Measurements from ENCODE around the gene C1QTNF9. TPM values are rescaled to one million over a fixed set of nuclear protein-coding genes. Genes with fewer than 3 reads are reported as not detected.

C1QTNF9 gene
- total and polyA plus RNA-seq, 9 of the 15 experiments (the other 6 are each of a cell fraction or from before 2014, with no cell fraction given) = not detected

- FAIRE-seq = no peak
Observed at GRCh38 chr13:24290280-24290932, 19.0 kb upstream of the C1QTNF9 start.

More at GRCh38 chr13:24290280-24290932, 19.0 kb upstream of the C1QTNF9 start:
- Histone ChIP-seq H3K4me2 (ENCODE audit: insufficient read depth, low read length) (no peak overlapping the region), H3K4me3 (no peak overlapping the region), H3K27ac (ENCODE audit: extremely low read depth, low read depth, low read length) (no peak overlapping the region), H3K9ac (ENCODE audit: insufficient read depth in 1 of 2, low read depth in 2 of 2, low read length in 2 of 2) (no peak overlapping the region), H3K27me3 (ENCODE audit: control insufficient read depth in 2 of 2, insufficient read depth in 2 of 2, low read length in 2 of 2) (peaks cover 12 to 38% of the 10 kb centered on the region in 2 experiments), H3K9me3 (replicated peaks; ENCODE audit: control insufficient read depth, insufficient read depth, low read depth, low read length) (no peaks in the 10 kb centered on the region), H4K20me1 (replicated peaks; ENCODE audit: control insufficient read depth, insufficient read depth, low read length) (no peaks in the 10 kb centered on the region), H3K36me3 (ENCODE audit: control insufficient read depth, insufficient read depth, low read length) (no peaks in the 10 kb centered on the region), H3K79me2 (ENCODE audit: control insufficient read depth, insufficient read depth, low read length) (no peaks in the 10 kb centered on the region), H3K4me1 (replicated peaks in 1 of 2; ENCODE audit: control insufficient read depth in 2 of 2, insufficient read depth in 2 of 2, low read length in 2 of 2) (no peaks in the 10 kb centered on the region), H2AFZ (ENCODE audit: low read depth, low read length) (no peak overlapping the region), H3K9me1 (ENCODE audit: control insufficient read depth, insufficient read depth, low read length) (no peaks in the 10 kb centered on the region)
- intact Hi-C loops (cut with micrococcal nuclease) = no loop called here
- in situ Hi-C loops (cut with MboI) = no loop called here
- ATAC-seq (no peak), DNase-seq (ENCODE audit: extremely low read depth in 1 of 4, low spot score in 3 of 4) (no peak)
- WGBS (ENCODE audit: insufficient coverage, low coverage, missing lambda C conversion rate) = under 1% methylated on average over 19 of the region's 20 CpGs
- POLR2A ChIA-PET = interaction anchor here (0.6 kb wide), 1 partner anchor 281 kb away, joined by 3 read pairs; no protein-coding TSS in a partner anchor
- no TSS peak for BruUV-seq (replicated peaks)
- CTCF ChIA-PET (ENCODE audit: low intra/inter-chr PET ratio) = no interaction called here
- no peak for TF ChIP-seq PHF21A (IDR thresholded peaks at IDR 0.05; ENCODE audit: borderline replicate concordance, low read depth)
- TF ChIP-seq ZBTB8A (IDR thresholded peaks at IDR 0.05; ENCODE audit: partially characterized antibody) = no peak
- TF ChIP-seq AFF1 (IDR thresholded peaks at IDR 0.05; ENCODE audit: low read depth in 1 of 2, partially characterized antibody in 2 of 2) = no peak
- no peak for TF ChIP-seq TAF7 (tag; IDR thresholded peaks at IDR 0.05)
- no peak for TF ChIP-seq KLF13 (tag; IDR thresholded peaks at IDR 0.05; ENCODE audit: borderline replicate concordance, low read depth)
- TF ChIP-seq HBP1 (CRISPR knock-in tag; IDR thresholded peaks at IDR 0.05) = no peak
